HG03354 (cell line): Measurements from ENCODE around the gene ERMN.

Experiments used
- ATAC-seq: cut with Tn5 transposase; IDR thresholded peaks from one replicate; pipeline ENCODE4 v1.9.1; 2021; ENCODE audit warnings: mild to moderate bottlenecking; ENCODE audit not compliant: unreplicated experiment, poor library complexity, severe bottlenecking

The ERMN gene

DNA sequence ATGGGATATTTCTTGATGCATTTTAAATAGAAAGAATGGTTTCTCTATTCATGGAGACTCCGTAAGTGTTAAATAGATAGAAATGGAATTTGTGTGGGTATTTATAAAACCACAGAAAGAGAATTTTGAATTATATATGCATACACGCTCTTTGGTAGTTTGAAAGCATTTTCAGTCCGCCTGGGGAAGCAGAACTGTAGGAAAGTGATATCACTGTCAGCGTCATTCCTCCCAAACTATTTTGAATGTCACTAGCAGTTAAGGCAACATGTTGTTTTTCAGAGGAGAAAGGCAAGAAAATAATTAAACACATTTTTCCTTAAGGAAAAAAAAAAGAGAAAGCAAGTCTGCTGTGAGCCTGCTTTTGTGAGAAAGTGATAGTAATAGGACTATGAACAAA, 8.7 kb upstream of the ERMN start:
- ATAC-seq = no peak

GRCh38 chr2:157333304-157334047, 7.9 kb upstream of the ERMN start:
- ATAC-seq = no peak

GRCh38 chr2:157329524-157329923, 3.9 kb upstream of the ERMN start:
- ATAC-seq = no peak

DNA sequence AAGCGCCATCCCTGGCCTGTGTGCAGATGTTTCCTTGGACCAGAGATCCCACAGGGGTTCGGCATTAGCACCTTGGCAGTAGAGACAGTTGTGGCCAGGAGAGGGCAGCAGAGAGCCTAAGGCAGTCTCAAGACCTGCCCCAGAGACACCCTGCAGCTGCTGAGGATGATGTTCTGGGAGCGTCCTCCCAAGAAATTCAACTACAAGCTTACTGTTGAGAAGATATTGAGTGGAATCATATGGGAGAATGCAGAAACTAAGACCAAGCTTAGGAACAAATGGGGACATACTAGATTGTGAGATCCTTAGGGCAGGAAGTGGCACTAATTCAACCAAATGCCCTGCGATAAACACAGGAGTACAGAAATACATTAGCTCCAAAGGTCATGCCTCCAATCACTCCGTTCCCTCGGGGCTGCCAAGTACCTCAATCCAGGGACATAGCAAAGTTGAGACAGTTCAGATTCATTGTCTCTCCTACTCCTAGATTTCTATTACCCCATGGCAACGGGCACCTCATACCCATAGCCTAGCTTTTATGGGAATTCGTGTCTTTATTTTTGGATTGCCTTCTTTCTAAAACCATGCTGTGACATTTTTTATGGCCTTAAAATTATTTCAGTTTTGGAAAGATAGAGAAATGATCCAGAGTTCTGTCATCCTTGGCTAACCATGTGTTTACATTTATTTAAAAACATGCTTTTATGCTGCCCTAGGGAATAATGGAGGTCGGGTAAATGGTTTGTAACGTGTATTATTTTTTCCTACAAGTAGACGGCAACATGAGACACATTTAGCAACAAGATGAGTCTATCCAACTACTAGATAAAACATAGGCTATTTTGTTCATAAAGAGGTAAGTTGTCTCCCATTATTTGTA, 2.2 kb upstream of the ERMN start:
- ATAC-seq = peak; percentile 98

GRCh38 chr2:157327200-157327599, 1.6 kb upstream of the ERMN start:
- peak; percentile 47 for ATAC-seq

DNA sequence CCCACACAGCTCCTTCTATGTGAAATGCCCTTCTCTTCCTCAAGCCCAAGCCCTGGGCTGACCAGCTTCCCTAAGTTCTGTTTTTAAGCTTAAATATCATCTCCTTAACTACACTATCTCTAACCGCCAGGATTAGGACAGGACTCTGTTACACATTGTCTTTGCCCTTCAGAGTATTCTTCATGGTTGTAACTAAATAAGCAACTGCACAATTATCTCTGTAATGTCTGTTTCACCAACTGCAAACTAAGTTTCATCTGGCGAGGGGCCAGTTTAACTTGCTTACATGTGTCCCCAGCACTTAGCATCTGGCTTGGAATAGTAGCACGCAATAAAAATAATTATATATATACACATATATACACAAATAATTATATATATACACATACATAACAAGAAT, 1.1 kb upstream of the ERMN start:
- ATAC-seq = no peak

- no peak for ATAC-seq
These were observed 1.2 kb downstream of the ERMN start for GRCh38 chr2:157324331-157324843.

- no peak for ATAC-seq
These were observed 3.2 kb downstream of the ERMN start for GRCh38 chr2:157322432-157322831.

GRCh38 chr2:157321466-157321865, 4.2 kb downstream of the ERMN start:
- ATAC-seq = no peak

DNA sequence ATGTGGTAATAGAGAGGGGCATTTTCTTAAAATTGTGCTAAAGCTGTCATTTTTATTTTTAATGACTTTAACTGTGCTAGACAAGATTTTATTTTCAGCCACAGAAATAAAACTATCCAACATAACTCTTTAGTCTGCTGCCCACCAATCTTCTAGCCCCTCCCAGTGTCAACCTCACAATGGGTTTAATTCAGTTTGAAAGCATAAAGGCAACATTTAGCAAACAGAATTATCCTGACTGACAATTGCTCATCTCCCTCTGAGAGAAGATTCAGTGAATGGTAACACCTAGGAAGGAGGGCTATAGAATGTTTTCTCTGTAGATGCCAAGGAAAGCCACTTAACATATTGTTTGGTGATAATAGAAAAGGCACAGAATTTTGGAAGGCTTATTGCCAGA, 5.2 kb downstream of the ERMN start:
- ATAC-seq = no peak

GRCh38 chr2:157319795-157320194, 5.8 kb downstream of the ERMN start:
- no peak for ATAC-seq

- no peak for ATAC-seq
These were observed 6.7 kb downstream of the ERMN start for GRCh38 chr2:157318884-157319283.

GRCh38 chr2:157315901-157316300, 9.7 kb downstream of the ERMN start:
- ATAC-seq = no peak

- ATAC-seq = peak; percentile 61
These were observed 12.6 kb downstream of the ERMN start for GRCh38 chr2:157312866-157313486.

- no peak for ATAC-seq
These were observed 13.9 kb downstream of the ERMN start for GRCh38 chr2:157311706-157312105.

DNA sequence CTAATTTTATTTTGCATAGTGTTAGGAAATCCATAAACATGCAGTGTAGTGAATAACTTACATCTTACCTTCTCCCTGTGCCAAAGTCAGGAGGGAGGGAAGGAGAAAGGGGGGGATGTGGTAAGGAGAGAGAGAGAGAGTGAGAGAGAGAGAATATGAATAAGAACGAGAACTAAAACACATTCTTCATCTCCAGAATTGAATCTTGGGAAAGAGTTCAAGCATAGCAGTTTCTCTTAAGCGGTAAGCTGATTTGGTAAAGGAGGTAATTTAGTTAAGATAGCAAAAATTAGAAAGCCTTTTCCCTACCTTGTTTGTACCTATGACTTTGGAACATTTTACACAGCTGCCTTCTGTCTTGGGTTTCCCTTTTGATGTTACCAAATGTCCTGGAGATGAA, 15.7 kb downstream of the ERMN start:
- no peak for ATAC-seq

- ATAC-seq = peak; percentile 51
These were observed 18.6 kb downstream of the ERMN start for GRCh38 chr2:157307021-157307420.

DNA sequence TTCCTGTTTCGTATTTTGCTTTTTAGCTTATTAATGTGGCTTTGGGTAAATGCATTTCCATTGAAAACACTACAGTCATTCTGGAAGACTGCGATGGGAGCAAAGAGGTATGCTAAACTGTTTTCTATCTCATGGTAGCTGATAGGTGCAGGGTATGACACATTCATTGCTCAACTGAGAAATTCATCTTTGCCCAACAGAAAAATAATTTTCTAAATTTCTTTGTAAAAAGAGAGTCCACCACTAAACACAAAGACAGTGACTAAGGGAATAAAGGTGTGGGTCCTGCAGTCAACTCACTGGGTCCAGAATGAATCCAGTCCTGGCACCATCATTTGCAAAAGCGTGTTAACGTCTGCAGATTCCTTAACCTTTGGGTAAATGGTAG, 19.9 kb downstream of the ERMN start:
- no peak for ATAC-seq

GRCh38 chr2:157304811-157305722, 20.6 kb downstream of the ERMN start:
- no peak for ATAC-seq
